Loucy (cell line): Measurements from ENCODE around the gene CDHR5.

Source experiments
- CTCF ChIP-seq: fragments of 200-600 bp; sonication (generic); conservative IDR thresholded peaks from 2 replicates; pipeline ENCODE4 v1.5.1; 2014; ENCODE audit warnings: mild to moderate bottlenecking, antibody characterized with exemption, low read length
- EZH2phosphoT487 ChIP-seq: fragments of 200-600 bp; IDR thresholded peaks from 2 replicates; pipeline ENCODE4 v1.6.1; 2018; ENCODE audit warnings: antibody characterized with exemption, mild to moderate bottlenecking, moderate library complexity, borderline replicate concordance

- TF ChIP-seq CTCF, result no peak
- TF ChIP-seq EZH2phosphoT487, result no peak
Measured at GRCh38 chr11:603154-603553, 21.6 kb downstream of the CDHR5 start.
